Heart right ventricle (tissue), 16 donors: ENCODE data around the gene ACYP1. TPM values are rescaled to one million over a fixed set of nuclear protein-coding genes. Genes with fewer than 3 reads are reported as not detected.

Source experiments
- ATAC-seq, 8 donors: fragments of 200-7000 bp; cut with Tn5 transposase; one replicate each; pipeline ENCODE4 v1.9.1; 2020; ENCODE audit warnings: mild to moderate bottlenecking in 8 of 8, moderate library complexity in 8 of 8, moderate number of reproducible peaks in 1 of 8
- DNase-seq, 2 donors: peaks; one replicate each; pipeline ENCODE4 v3.0.0-alpha.2; 2020
- H3K27ac ChIP-seq, 10 donors: fragments of 200-600 bp; sonication (generic) in 2 of 10; one replicate each; pipeline versions ENCODE4 v1.5.0 to v1.8.0; 2020 to 2022; ENCODE audit warnings: mild to moderate bottlenecking in 3 of 10
- H3K27me3 ChIP-seq, 7 donors: fragments of 200-600 bp; one replicate each; pipeline ENCODE4 v1.8.0; 2021 to 2022; ENCODE audit warnings: mild to moderate bottlenecking in 2 of 7
- H3K36me3 ChIP-seq, 9 donors: fragments of 200-600 bp; sonication (generic) in 1 of 9; one replicate each; pipeline versions ENCODE4 v1.5.0 to v1.8.0; 2020 to 2022; ENCODE audit warnings: mild to moderate bottlenecking in 2 of 9
- H3K4me1 ChIP-seq, 9 donors: fragments of 200-600 bp; sonication (generic) in 1 of 9; one replicate each; pipeline versions ENCODE4 v1.5.0 to v1.8.0; 2020 to 2022; ENCODE audit warnings: mild to moderate bottlenecking in 4 of 9
- H3K4me3 ChIP-seq, 10 donors: fragments of 200-600 bp; sonication (generic) in 2 of 10; one replicate each; pipeline versions ENCODE4 v1.5.0 to v1.8.0; 2020 to 2022; ENCODE audit warnings: mild to moderate bottlenecking in 7 of 10, moderate library complexity in 2 of 10
- H3K9me3 ChIP-seq, 11 donors: fragments of 200-600 bp in 10 of 11; sonication (generic) in 2 of 11; one replicate each; pipeline versions ENCODE4 v1.5.0 to v1.8.0; 2013 to 2022; ENCODE audit warnings: mild to moderate bottlenecking in 2 of 11, control low read depth in 1 of 11, moderate library complexity in 1 of 11
- WGBS, 2 donors: extraction: QIAGEN DNeasy Blood & Tissue Kit; methylation state at CpG; one replicate each; pipeline ENCODE4 v1.1.7; 2013; ENCODE audit warnings: inconsistent platforms in 1 of 2; 5-methylcytosine and 5-hydroxymethylcytosine counted together
- intact Hi-C, 10 donors: fragments of 100-400 bp; cut with DNase I; formaldehyde crosslinking; loops; one replicate each; pipeline versions ENCODE4 v1.11.1 to v1.14.2; 2022
- polyA plus RNA-seq, 2 donors: library from polyadenylated mRNA; stranded (reverse); fragments of 200-250 nt; gene quantifications; one replicate each; pipeline ENCODE4 v1.2.3, GENCODE V29; 2013
- total RNA-seq, 10 donors: library from RNA; stranded (reverse); fragmentation: NEBNext Ultra II Directional in 3 of 10; extraction: Animal tissue kit (Norgen Biotek cat#: 25700) in 3 of 10; gene quantifications; one replicate each; pipeline versions ENCODE4 v1.2.1 to v1.2.4, GENCODE V29; 2021 to 2023
- TF ChIP-seq, protein P1 (sequence below), 9 donors: fragments of 200-600 bp; sonication (generic) in 2 of 9; IDR thresholded peaks; one replicate each; pipeline versions ENCODE4 v1.5.0 to v1.8.0; 2021 to 2022; ENCODE audit warnings: antibody characterized with exemption in 9 of 9, mild to moderate bottlenecking in 5 of 9, moderate library complexity in 1 of 9
- donor health status: Arrhythmogenic right ventricular cardiomyopathy.
- donor health status: ischemic (EF 13 %, LVEDD 7.1; RV severe dilation, severe dysfunction).
- donor health status: healthy with polysubstance abuse.
- donor health status: DM: no; HTN: yes; CAD: no.
- donor health status: DM: no; HTN: no; CAD: no.
- donor health status: ischemic (EF 25% LVEDD 6.9; RV normal size, moderate dysfunction).
- donor health status: ischemic (EF 25% LVEDD 5.7; RV mildly dilated, moderate dysfunction).
- donor health status: healthy.
- donor health status: DM: yes; HTN: yes; CAD: no.
- donor health status: Ischemic cardiomyopathy.
- donor health status: ischemic (EF 35%, LVEDD 5.7; RV mildly dilated, moderate dysfunction).
- donor health status: nonischemic (EF 11% LVEDD 7.7; RV severe dilation, severe dysfunction).
- donor health status: DM: yes; HTN: yes; CAD: no.
- donor health status: PGD.
- donor health status: ischemic (EF 29% LVEDD 5.4; RV normal size, mild dysfunction).
- donor health status: nonischemic (EF 23%, LVEDD 6.1; RV moderate dilation, normal function).

The ACYP1 gene
- total and polyA plus RNA-seq, 12 donors, result 7.9 to 34.9 (median 10.1) TPM

DNA sequence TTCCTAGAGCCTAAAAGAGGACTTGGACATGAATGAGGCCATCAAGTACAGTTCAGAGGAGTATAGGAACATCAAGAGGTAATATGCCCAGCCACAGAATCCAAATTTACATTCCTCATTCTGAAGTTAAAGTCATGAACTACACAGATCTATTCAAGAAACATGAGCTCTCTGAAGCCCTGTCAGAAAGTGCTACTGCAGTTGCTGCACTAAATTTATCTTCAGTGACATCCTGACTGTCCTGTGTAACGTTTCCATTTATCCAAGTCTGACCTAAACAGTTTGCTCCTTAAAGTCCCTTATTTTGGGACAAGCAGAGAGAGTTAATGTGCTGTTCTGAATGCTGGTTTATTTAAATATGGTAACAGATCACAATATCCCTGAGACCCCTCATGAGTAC is 34.9 kb upstream of the ACYP1 start:
- H3K9me3 ChIP-seq, result no peaks in the 10 kb centered on the region
- DNase-seq (no peak), ATAC-seq (no peak)
- peaks cover 0 to 6% (median 0%) of the 10 kb centered on the region in 9 donors for H3K4me1 ChIP-seq
- peaks cover 0 to 100% (median 73%) of the 10 kb centered on the region in 9 donors for H3K36me3 ChIP-seq
- no peak overlapping the region for H3K4me3 ChIP-seq
- H3K27me3 ChIP-seq, result no peaks in the 10 kb centered on the region
- TF ChIP-seq, protein P1, sequence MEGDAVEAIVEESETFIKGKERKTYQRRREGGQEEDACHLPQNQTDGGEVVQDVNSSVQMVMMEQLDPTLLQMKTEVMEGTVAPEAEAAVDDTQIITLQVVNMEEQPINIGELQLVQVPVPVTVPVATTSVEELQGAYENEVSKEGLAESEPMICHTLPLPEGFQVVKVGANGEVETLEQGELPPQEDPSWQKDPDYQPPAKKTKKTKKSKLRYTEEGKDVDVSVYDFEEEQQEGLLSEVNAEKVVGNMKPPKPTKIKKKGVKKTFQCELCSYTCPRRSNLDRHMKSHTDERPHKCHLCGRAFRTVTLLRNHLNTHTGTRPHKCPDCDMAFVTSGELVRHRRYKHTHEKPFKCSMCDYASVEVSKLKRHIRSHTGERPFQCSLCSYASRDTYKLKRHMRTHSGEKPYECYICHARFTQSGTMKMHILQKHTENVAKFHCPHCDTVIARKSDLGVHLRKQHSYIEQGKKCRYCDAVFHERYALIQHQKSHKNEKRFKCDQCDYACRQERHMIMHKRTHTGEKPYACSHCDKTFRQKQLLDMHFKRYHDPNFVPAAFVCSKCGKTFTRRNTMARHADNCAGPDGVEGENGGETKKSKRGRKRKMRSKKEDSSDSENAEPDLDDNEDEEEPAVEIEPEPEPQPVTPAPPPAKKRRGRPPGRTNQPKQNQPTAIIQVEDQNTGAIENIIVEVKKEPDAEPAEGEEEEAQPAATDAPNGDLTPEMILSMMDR (IDR thresholded peaks at IDR 0.05), result no peak
- intact Hi-C loops, result loop anchor here in 1 of 10 donors (5.0 kb wide), 1 partner anchor 236 kb away; no protein-coding TSS in a partner anchor
- H3K27ac ChIP-seq, result peak overlapping the region in 1 of 10 donors; percentile 20
- 41 to 55% methylated on average over 1 of the region's 1 CpG for WGBS, 2 donors

DNA sequence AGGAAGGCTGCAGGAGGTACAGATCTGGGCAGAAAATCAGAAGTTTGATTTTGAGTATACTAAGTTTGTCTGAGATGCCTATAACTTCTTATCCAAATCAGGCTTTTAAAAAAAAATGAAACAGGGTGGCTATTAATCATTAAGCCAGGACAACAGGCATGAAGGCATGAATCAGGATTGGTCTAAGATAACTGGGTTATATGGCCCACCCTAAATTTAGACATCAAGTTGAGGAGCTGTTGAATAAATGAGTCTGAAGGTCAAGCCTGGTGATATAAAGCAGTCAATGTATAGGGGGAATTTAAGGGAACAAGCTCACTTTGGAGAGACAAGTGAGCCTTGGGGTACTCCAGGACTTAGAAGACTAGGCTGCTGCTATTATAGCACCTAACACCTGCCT is 34.4 kb upstream of the ACYP1 start:
- DNase-seq (no peak), ATAC-seq (no peak)
- no peaks in the 10 kb centered on the region for H3K27me3 ChIP-seq
- intact Hi-C loops, result loop anchor here in 1 of 10 donors (5.0 kb wide), 1 partner anchor 236 kb away; no protein-coding TSS in a partner anchor
- H3K36me3 ChIP-seq, result peaks cover 0 to 100% (median 74%) of the 10 kb centered on the region in 9 donors
- TF ChIP-seq, protein P1 (IDR thresholded peaks at IDR 0.05), result no peak
- H3K9me3 ChIP-seq, result no peaks in the 10 kb centered on the region
- H3K27ac ChIP-seq, result peak overlapping the region in 1 of 10 donors; percentile 20
- H3K4me3 ChIP-seq, result no peak overlapping the region
- H3K4me1 ChIP-seq, result peaks cover 0 to 6% (median 0%) of the 10 kb centered on the region in 9 donors

DNA sequence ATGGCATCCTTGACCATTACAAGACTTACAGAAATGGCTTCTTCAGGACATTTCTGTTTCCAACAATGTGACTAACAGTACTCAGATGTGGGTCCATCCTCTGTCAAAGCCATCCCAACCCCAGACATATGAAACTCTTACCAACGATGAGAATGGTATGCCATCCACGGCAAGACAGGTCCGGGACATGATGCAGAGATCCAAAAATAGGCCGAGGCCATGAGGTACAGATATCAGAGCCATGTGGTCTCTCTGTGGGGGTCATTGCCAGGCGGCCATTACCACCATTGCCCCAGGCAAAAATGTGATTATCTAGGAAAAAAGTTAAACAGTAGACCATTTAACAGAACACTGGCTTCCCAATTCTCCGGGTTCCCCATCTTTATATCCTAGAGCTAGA is 33.1 kb upstream of the ACYP1 start:
- Histone ChIP-seq H3K27me3 (no peaks in the 10 kb centered on the region), H3K4me1 (peaks cover 0 to 6% (median 0%) of the 10 kb centered on the region in 9 donors), H3K27ac (no peak overlapping the region), H3K4me3 (no peak overlapping the region), H3K36me3 (peaks cover 0 to 100% (median 70%) of the 10 kb centered on the region in 9 donors), H3K9me3 (no peaks in the 10 kb centered on the region)
- ATAC-seq, result peak in 6 of 8 donors; percentile 51 to 83 (median 74)
- TF ChIP-seq, protein P1 (IDR thresholded peaks at IDR 0.05), result no peak
- intact Hi-C loops, result loop anchor here in 1 of 10 donors (5.0 kb wide), 1 partner anchor 235 kb away; no protein-coding TSS in a partner anchor
- peak in 1 of 2 donors; percentile 13 for DNase-seq
- 61 to 69% methylated on average over 6 of the region's 6 CpGs for WGBS, 2 donors

DNA sequence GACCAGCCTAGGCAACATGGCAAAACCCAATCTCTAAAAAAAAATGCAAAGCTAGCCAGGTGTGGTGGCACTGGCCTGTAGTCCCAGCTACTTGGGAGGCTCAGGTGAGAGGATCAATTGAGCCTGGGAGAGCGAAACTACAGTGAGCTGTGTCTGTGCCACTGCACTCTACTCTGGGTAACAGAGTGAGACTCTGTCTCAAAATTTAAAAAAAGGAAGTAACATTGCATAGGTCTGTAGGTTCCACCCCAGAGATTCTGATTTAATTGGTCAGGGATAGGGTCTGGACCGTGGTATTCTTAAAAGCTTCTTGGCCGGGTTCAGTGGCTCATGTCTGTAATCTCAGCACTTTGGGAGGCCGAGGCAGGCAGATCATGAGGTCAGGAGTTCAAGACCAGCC is 31.9 kb upstream of the ACYP1 start:
- WGBS, 2 donors, result 92 to 95% methylated on average over 4 of the region's 4 CpGs
- H3K9me3 ChIP-seq, result no peaks in the 10 kb centered on the region
- intact Hi-C loops, result loop anchor here in 1 of 10 donors (5.0 kb wide), 1 partner anchor 233 kb away; no protein-coding TSS in a partner anchor

More for the DNA sequence above, 31.9 kb upstream of the ACYP1 start:
- no peak for DNase-seq
- Histone ChIP-seq H3K4me3 (no peak overlapping the region), H3K4me1 (peaks cover 0 to 6% (median 0%) of the 10 kb centered on the region in 9 donors), H3K36me3 (peaks cover 0 to 100% (median 71%) of the 10 kb centered on the region in 9 donors), H3K27me3 (no peaks in the 10 kb centered on the region), H3K27ac (no peak overlapping the region)
- TF ChIP-seq, protein P1 (IDR thresholded peaks at IDR 0.05), result no peak
- no peak for ATAC-seq
